Vagina (tissue), 2 donors: ENCODE measurements around the gene GNRH2. TPM values are rescaled to one million over a fixed set of nuclear protein-coding genes. Genes with fewer than 3 reads are reported as not detected.

ENCODE experiments used
- DNase-seq, 2 donors: peaks; one replicate each; pipeline ENCODE4 v3.0.0-alpha.2; 2017; ENCODE audit errors: extremely low spot score in 2 of 2
- H3K27ac ChIP-seq: fragments of 200-600 bp; sonication (generic); one replicate; pipeline ENCODE4 v1.5.1; 2019
- H3K27me3 ChIP-seq: fragments of 200-600 bp; sonication (generic); one replicate; pipeline ENCODE4 v1.5.1; 2019
- H3K36me3 ChIP-seq, 2 donors: fragments of 200-600 bp; sonication (generic); one replicate each; pipeline ENCODE4 v1.5.1; 2017 to 2019
- H3K4me1 ChIP-seq: fragments of 200-600 bp; sonication (generic); one replicate; pipeline ENCODE4 v1.5.1; 2019
- H3K4me3 ChIP-seq, 2 donors: fragments of 200-600 bp; sonication (generic); 1 replicate in 1 of 2; 2 replicates in 1 of 2; pipeline ENCODE4 v1.5.1; 2016 to 2019
- H3K9me3 ChIP-seq: fragments of 200-600 bp; sonication (generic); one replicate; pipeline ENCODE4 v1.5.1; 2019
- POLR2A ChIP-seq, 2 donors: fragments of 450-650 bp; IDR thresholded peaks; one replicate each; pipeline ENCODE4 v1.6.1; 2017; ENCODE audit warnings: antibody characterized with exemption in 2 of 2, mild to moderate bottlenecking in 2 of 2, moderate library complexity in 2 of 2
- POLR2AphosphoS5 ChIP-seq, 2 donors: sonication (generic); formaldehyde crosslinking; IDR thresholded peaks; one replicate each; pipeline ENCODE4 v1.9.0; 2017; ENCODE audit warnings: antibody characterized with exemption in 2 of 2, mild to moderate bottlenecking in 2 of 2, low read depth in 1 of 2; ENCODE audit not compliant: insufficient read depth in 1 of 2
- intact Hi-C: fragments of 100-400 bp; cut with DNase I; formaldehyde crosslinking; loops from one replicate; pipeline ENCODE4 v1.15.1; 2023
- total RNA-seq: library from RNA; depleted of rRNA; stranded (reverse); fragments of >200 nt; gene quantifications from one replicate; pipeline ENCODE4 v1.2.3, GENCODE V29; 2016
- TF ChIP-seq, protein P1 (sequence below), 3 experiments: fragments of 450-650 bp in 2 of 3; fragments of 200-600 bp in 1 of 3; sonication (generic) in 1 of 3; IDR thresholded peaks; one replicate each; pipeline ENCODE4 v1.5.1; 2017 to 2019; ENCODE audit warnings: antibody characterized with exemption in 3 of 3, mild to moderate bottlenecking in 2 of 3, moderate library complexity in 2 of 3

Gene GNRH2
- total RNA-seq, 1 donor from 2014 or later: not detected

DNA sequence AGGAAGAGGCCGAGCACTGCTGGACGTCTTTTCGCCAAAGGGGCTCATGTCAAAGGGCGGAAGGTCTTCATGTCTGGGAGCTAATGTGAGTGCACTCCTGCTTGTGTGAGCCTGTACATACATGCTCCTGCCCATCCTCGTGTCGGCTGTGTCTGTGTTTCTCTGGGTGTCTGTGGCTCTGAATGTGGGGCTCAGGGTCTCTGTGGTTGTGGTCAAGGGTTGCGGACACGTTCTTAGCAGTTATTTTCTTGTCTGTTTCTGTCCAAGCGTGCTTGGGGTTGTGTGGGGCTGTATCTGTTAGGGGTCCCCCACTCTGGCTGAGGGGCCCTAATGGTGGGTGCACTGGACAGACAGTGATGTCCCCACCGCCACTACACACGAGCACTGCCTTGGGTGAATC is 38.2 kb downstream of the GNRH2 start:
- no peaks in the 10 kb centered on the region for H3K27me3 ChIP-seq
- intact Hi-C loops: no loop called here
- no peak for DNase-seq

GRCh38 chr20:3082306-3082951 is 39.0 kb downstream of the GNRH2 start:
- H3K4me1 ChIP-seq: peaks cover 25% of the 10 kb centered on the region
- TF ChIP-seq POLR2AphosphoS5 (IDR thresholded peaks at IDR 0.05; ENCODE audit: insufficient read depth in 1 of 2, low read depth in 1 of 2) (no peak), POLR2A (IDR thresholded peaks at IDR 0.05) (no peak)
- TF ChIP-seq, protein P1, sequence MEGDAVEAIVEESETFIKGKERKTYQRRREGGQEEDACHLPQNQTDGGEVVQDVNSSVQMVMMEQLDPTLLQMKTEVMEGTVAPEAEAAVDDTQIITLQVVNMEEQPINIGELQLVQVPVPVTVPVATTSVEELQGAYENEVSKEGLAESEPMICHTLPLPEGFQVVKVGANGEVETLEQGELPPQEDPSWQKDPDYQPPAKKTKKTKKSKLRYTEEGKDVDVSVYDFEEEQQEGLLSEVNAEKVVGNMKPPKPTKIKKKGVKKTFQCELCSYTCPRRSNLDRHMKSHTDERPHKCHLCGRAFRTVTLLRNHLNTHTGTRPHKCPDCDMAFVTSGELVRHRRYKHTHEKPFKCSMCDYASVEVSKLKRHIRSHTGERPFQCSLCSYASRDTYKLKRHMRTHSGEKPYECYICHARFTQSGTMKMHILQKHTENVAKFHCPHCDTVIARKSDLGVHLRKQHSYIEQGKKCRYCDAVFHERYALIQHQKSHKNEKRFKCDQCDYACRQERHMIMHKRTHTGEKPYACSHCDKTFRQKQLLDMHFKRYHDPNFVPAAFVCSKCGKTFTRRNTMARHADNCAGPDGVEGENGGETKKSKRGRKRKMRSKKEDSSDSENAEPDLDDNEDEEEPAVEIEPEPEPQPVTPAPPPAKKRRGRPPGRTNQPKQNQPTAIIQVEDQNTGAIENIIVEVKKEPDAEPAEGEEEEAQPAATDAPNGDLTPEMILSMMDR (IDR thresholded peaks at IDR 0.05): no peak
- no peaks in the 10 kb centered on the region for H3K36me3 ChIP-seq
- H3K9me3 ChIP-seq: no peaks in the 10 kb centered on the region
- H3K4me3 ChIP-seq: peak overlapping the region; percentile 31 to 49
- intact Hi-C loops: no loop called here
- no peak for DNase-seq
- H3K27ac ChIP-seq: no peak overlapping the region
- H3K27me3 ChIP-seq: no peaks in the 10 kb centered on the region

More for the DNA sequence above, 38.2 kb downstream of the GNRH2 start:
- H3K9me3 ChIP-seq: no peaks in the 10 kb centered on the region
- H3K27ac ChIP-seq: no peak overlapping the region
- H3K4me3 ChIP-seq: no peak overlapping the region
- TF ChIP-seq, protein P1 (IDR thresholded peaks at IDR 0.05): no peak
- TF ChIP-seq POLR2A (IDR thresholded peaks at IDR 0.05) (no peak), POLR2AphosphoS5 (IDR thresholded peaks at IDR 0.05; ENCODE audit: insufficient read depth in 1 of 2, low read depth in 1 of 2) (no peak)
- H3K36me3 ChIP-seq: no peaks in the 10 kb centered on the region
- H3K4me1 ChIP-seq: peaks cover 25% of the 10 kb centered on the region

GRCh38 chr20:3082955-3083952 is 39.8 kb downstream of the GNRH2 start:
- Histone ChIP-seq H3K4me1 (peaks cover 25% of the 10 kb centered on the region), H3K27ac (no peak overlapping the region), H3K36me3 (no peaks in the 10 kb centered on the region), H3K4me3 (peak overlapping the region; percentile 31 to 49), H3K9me3 (no peaks in the 10 kb centered on the region), H3K27me3 (no peaks in the 10 kb centered on the region)
- no peak for DNase-seq
- TF ChIP-seq POLR2AphosphoS5 (IDR thresholded peaks at IDR 0.05; ENCODE audit: insufficient read depth in 1 of 2, low read depth in 1 of 2) (no peak), POLR2A (IDR thresholded peaks at IDR 0.05) (no peak)
- TF ChIP-seq, protein P1 (IDR thresholded peaks at IDR 0.05): no peak
- intact Hi-C loops: no loop called here

DNA sequence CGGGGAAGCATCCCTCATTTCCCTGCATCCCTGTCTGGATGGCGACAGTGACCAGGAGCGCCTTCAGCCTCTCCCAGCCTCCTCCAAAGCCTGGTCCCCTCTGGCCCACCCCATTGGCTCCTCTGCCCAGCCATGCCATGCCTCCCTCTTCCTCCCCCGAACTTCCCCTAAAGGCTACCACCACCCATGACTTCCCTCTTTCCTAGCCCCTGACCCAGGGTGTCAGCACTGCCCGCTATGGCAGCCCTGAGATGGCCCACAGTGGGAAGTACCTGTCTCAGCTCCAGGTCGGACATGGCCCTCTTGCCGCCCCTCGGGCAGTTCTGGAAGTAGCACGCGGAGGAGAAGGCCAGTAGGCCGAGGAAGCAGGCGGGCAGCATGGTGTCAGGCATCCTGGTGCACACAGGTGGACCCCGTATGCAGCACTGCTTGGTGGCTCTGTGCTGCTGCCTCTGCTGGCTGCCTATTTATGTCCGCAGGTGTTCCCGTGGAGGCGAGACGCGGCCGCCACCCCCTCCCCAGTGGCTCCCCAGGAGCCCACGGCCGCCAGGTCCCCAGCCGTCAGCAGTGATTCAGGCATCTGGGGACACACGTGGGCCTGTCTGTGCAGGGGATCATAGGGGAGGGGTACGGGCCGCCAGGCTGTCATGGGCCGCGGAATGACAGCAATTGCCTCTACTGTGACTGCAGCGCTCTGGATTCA is 41.0 kb downstream of the GNRH2 start, which contains the start of gene AVP:
Gene AVP (minus strand): TSS at position 442 of the 703 bp plus-strand sequence. CDS start 50 bp downstream, at position 392.
- Histone ChIP-seq H3K9me3 (no peaks in the 10 kb centered on the region), H3K4me1 (peaks cover 25% of the 10 kb centered on the region), H3K27ac (no peak within 1 kb of the TSS), H3K4me3 (no peak within 1 kb of the TSS), H3K27me3 (no peaks in the 10 kb centered on the region), H3K36me3 (no peaks in the 10 kb centered on the region)
- DNase-seq: no peak
- TF ChIP-seq POLR2A (IDR thresholded peaks at IDR 0.05): no peak
- no peak for TF ChIP-seq POLR2AphosphoS5 (IDR thresholded peaks at IDR 0.05; ENCODE audit: insufficient read depth in 1 of 2, low read depth in 1 of 2)
- TF ChIP-seq, protein P1 (IDR thresholded peaks at IDR 0.05): no peak
- intact Hi-C loops: no loop called here
